ENCODE measurements around the gene C5AR1.

- TF ChIP-seq POLR2A (IDR thresholded peaks at IDR 0.05), result no peak
- TF ChIP-seq CTCF (IDR thresholded peaks at IDR 0.05), result no peak
- TF ChIP-seq POLR2AphosphoS5 (IDR thresholded peaks at IDR 0.05), result no peak
Observed at GRCh38 chr19:47275791-47276461, 33.7 kb upstream of the C5AR1 start.

All from suprapubic skin (tissue), 4 donors.